ENCODE data around the gene ERVV-1. TPM values are rescaled to one million over a fixed set of nuclear protein-coding genes. Genes with fewer than 3 reads are reported as not detected.

The ERVV-1 gene
- total and polyA plus RNA-seq, 8 donors: not detected

DNA sequence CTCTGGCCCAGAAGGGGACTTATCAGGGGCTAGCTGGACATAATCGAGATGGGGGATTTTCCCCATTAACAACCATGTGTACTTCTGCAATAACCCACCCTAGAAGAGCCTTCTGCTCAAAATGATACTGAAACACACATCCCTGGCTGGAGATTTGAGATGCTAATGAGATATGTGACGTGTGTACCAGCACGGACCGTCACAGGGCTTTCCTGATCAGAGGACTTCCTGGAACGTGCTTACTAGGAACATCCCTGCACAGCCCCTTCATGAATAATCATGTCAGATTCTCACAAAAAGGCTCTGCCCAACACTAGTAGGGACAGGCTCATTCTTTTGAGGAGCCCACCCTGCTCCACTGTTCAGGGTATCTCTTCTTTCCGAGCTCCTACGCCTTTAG lies 6.5 kb upstream of the ERVV-1 start:
- TF ChIP-seq, protein P1, sequence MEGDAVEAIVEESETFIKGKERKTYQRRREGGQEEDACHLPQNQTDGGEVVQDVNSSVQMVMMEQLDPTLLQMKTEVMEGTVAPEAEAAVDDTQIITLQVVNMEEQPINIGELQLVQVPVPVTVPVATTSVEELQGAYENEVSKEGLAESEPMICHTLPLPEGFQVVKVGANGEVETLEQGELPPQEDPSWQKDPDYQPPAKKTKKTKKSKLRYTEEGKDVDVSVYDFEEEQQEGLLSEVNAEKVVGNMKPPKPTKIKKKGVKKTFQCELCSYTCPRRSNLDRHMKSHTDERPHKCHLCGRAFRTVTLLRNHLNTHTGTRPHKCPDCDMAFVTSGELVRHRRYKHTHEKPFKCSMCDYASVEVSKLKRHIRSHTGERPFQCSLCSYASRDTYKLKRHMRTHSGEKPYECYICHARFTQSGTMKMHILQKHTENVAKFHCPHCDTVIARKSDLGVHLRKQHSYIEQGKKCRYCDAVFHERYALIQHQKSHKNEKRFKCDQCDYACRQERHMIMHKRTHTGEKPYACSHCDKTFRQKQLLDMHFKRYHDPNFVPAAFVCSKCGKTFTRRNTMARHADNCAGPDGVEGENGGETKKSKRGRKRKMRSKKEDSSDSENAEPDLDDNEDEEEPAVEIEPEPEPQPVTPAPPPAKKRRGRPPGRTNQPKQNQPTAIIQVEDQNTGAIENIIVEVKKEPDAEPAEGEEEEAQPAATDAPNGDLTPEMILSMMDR (IDR thresholded peaks at IDR 0.05): no peak
- no peak overlapping the region for H3K4me3 ChIP-seq
- 58 to 64% methylated on average over 7 of the region's 7 CpGs for WGBS, 2 donors
- FAIRE-seq: no peak
- H3K36me3 ChIP-seq: no peaks in the 10 kb centered on the region
- intact Hi-C loops (cut with DNase I): no loop called here
- H3K9me3 ChIP-seq: no peaks in the 10 kb centered on the region
- H3K27me3 ChIP-seq: no peaks in the 10 kb centered on the region
- no peak for ATAC-seq
- no peak overlapping the region for H3K27ac ChIP-seq
- no peaks in the 10 kb centered on the region for H3K4me1 ChIP-seq
- DNase-seq: no peak

DNA sequence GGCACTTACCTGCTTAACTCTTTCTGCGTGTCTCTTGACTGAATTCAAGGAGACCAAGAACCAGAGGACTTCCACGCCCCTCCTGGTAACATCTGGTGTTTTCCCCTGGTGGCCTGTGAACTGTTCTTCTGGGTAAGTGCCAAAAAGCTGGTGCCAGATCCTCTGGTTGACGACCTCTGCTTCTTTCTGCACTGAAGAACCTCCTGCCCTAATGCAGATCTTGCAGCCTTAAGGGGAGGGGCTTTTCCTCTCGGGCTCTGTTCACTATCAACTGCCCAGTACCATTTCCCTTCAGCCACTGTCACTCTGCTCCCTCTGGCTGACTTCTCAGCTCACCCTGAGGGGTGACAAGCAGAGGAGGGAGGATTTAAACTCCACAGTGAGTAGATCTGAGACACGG lies 6.1 kb upstream of the ERVV-1 start:
- no peak for DNase-seq
- TF ChIP-seq, protein P1 (IDR thresholded peaks at IDR 0.05): no peak
- Histone ChIP-seq H3K4me1 (no peaks in the 10 kb centered on the region), H3K27ac (no peak overlapping the region), H3K4me3 (no peak overlapping the region), H3K36me3 (no peaks in the 10 kb centered on the region), H3K9me3 (no peaks in the 10 kb centered on the region), H3K27me3 (no peaks in the 10 kb centered on the region)
- WGBS, 2 donors: 36 to 54% methylated on average over 5 of the region's 5 CpGs
- ATAC-seq: no peak
- intact Hi-C loops (cut with DNase I): no loop called here
- FAIRE-seq: no peak

DNA sequence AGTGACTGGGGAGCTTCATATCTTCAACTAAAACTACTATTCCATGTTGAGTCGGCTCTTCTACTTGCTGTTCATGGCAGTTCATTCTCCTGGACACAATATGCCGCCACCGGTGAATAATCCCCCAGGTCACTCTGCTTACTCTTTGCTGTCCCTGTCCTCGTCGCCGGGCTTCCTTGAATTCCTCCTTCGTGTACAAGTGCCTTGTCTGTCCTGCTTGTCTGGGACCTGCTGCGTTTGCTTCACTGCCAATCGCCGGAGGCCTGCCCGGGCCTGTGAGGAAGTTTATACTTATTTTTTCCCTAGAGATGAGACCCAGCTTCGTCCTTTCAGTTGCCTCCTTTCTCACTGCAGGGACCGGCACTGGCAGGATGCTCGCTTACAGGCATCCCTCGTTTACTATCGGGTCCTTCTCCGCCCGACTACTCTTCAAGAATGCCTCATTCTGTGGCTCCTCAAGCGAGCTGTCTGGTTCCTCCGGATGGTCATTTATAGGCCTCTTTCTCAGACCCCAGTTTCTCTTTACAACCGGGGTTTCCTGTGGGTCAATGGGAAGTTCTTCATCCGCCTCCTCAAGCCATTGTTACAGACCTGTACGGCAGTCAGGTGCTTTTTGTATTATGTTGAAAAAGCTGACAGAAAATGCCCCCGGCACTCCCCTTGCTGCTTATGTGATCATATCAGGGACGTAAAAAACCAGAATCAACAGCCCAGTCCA lies 5.5 kb upstream of the ERVV-1 start:
- Histone ChIP-seq H3K9me3 (no peaks in the 10 kb centered on the region), H3K4me3 (no peak overlapping the region), H3K27me3 (no peaks in the 10 kb centered on the region), H3K4me1 (no peaks in the 10 kb centered on the region), H3K27ac (no peak overlapping the region), H3K36me3 (no peaks in the 10 kb centered on the region)
- DNase-seq: no peak
- ATAC-seq: no peak
- 75 to 82% methylated on average over 25 of the region's 25 CpGs for WGBS, 2 donors
- no peak for FAIRE-seq
- TF ChIP-seq, protein P1 (IDR thresholded peaks at IDR 0.05): no peak
- intact Hi-C loops (cut with DNase I): no loop called here

DNA sequence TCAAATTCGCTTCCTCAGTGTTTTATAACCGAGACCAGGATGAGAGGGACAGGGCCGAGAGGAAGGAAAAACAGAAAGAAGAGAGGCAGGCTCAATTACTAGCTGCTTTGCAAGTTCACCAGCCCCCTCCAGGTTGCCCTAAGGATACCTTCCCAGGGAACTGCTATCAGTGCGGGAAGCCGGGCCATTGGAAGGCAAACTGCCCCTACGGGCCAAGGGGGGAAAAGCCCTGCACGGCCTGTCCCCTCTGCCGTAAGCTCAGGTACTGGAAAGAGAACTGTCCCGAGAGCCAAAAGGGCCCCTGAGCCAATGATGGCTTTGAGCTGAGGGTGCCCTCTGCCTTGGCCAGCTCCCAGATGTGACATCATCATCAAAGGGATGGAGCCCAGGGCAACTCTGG lies 3.2 kb upstream of the ERVV-1 start:
- ATAC-seq: no peak
- WGBS, 2 donors: 46 to 49% methylated on average over 9 of the region's 9 CpGs
- Histone ChIP-seq H3K4me3 (no peak overlapping the region), H3K4me1 (no peaks in the 10 kb centered on the region), H3K27me3 (no peaks in the 10 kb centered on the region), H3K9me3 (no peaks in the 10 kb centered on the region), H3K36me3 (no peaks in the 10 kb centered on the region), H3K27ac (no peak overlapping the region)
- FAIRE-seq: no peak
- DNase-seq: no peak
- TF ChIP-seq, protein P1 (IDR thresholded peaks at IDR 0.05): no peak
- intact Hi-C loops (cut with DNase I): no loop called here

DNA sequence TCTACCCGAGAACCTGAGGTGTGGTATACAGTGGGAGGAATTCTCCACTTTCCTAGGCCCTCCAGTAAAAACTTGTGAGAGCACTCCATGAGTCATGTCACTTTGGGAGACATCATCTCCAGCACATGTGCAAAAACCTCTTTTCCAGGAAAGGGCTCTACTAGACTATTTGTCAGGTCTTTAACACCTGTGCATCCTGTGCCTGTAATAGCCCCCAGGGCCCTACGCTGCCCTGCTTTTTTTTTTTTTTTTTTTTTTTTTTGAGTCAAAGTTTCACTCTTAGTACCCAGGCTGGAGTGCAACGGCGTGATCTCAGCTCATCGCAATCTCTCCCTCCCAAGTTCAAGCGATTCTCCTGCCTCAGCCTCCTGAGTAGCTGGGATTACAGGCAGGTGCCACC lies 1.7 kb upstream of the ERVV-1 start:
- Histone ChIP-seq H3K27ac (no peak overlapping the region), H3K4me3 (no peak overlapping the region), H3K9me3 (no peaks in the 10 kb centered on the region), H3K27me3 (no peaks in the 10 kb centered on the region), H3K36me3 (no peaks in the 10 kb centered on the region), H3K4me1 (no peaks in the 10 kb centered on the region)
- DNase-seq (no peak), ATAC-seq (no peak), FAIRE-seq (no peak)
- WGBS, 2 donors: 82 to 89% methylated on average over 6 of the region's 6 CpGs
- intact Hi-C loops (cut with DNase I): no loop called here
- TF ChIP-seq, protein P1 (IDR thresholded peaks at IDR 0.05): no peak

Measured in pancreas (tissue), 10 donors.